CD14-positive monocyte (primary cell): ENCODE results near the gene PAPPA2. TPM values are rescaled to one million over a fixed set of nuclear protein-coding genes. Genes with fewer than 3 reads are reported as not detected.

Experiments used
- DNase-seq, 3 donors: peaks; one replicate each; pipeline ENCODE4 v3.0.0-alpha.2; 2011 to 2022
- H2AFZ ChIP-seq: 2 replicates; pipeline ENCODE4 v1.6.0; 2012; ENCODE audit warnings: mild to moderate bottlenecking, low read depth, low read length, inconsistent platforms; ENCODE audit not compliant: insufficient read depth, poor library complexity, severe bottlenecking
- H3K27ac ChIP-seq, 2 donors: 1 replicate in 1 of 2; 2 replicates in 1 of 2; pipeline ENCODE4 v1.5.1; 2012 to 2013; ENCODE audit warnings: low read length in 2 of 2, control low read depth in 1 of 2, inconsistent platforms in 1 of 2, low read depth in 1 of 2, mild to moderate bottlenecking in 1 of 2
- H3K27me3 ChIP-seq, 2 donors: one replicate each; pipeline versions ENCODE4 v1.6.0 to v1.6.1; 2011 to 2013; ENCODE audit warnings: low read length in 2 of 2; ENCODE audit not compliant: control insufficient read depth in 2 of 2, insufficient read depth in 2 of 2
- H3K36me3 ChIP-seq, 2 donors: replicated peaks in 1 of 2; 1 replicate in 1 of 2; 2 replicates in 1 of 2; pipeline versions ENCODE4 v1.5.1 to v1.6.1; 2012 to 2013; ENCODE audit warnings: low read length in 2 of 2, control low read depth in 1 of 2, inconsistent platforms in 1 of 2, mild to moderate bottlenecking in 1 of 2; ENCODE audit not compliant: insufficient read depth in 2 of 2, control insufficient read depth in 1 of 2
- H3K4me1 ChIP-seq, 2 donors: 1 replicate in 1 of 2; 2 replicates in 1 of 2; pipeline versions ENCODE4 v1.5.1 to v1.6.1; 2012 to 2013; ENCODE audit warnings: low read length in 2 of 2, control low read depth in 1 of 2, inconsistent platforms in 1 of 2, mild to moderate bottlenecking in 1 of 2, moderate library complexity in 1 of 2; ENCODE audit not compliant: insufficient read depth in 2 of 2, control insufficient read depth in 1 of 2
- H3K4me2 ChIP-seq: replicated peaks from 2 replicates; pipeline ENCODE3; 2012; ENCODE audit warnings: low read length, moderate library complexity, mild to moderate bottlenecking; ENCODE audit not compliant: poor library complexity, severe bottlenecking; ENCODE audit errors: extremely low read depth
- H3K4me3 ChIP-seq, 3 experiments: fragments of 200-600 bp in 1 of 3; sonication (generic) in 1 of 3; replicated peaks in 1 of 3; 1 replicate in 2 of 3; 2 replicates in 1 of 3; pipeline ENCODE4 v1.5.1; 2011 to 2013; ENCODE audit warnings: low read length in 3 of 3, mild to moderate bottlenecking in 3 of 3, control low read depth in 2 of 3, low read depth in 2 of 3, inconsistent platforms in 1 of 3, moderate library complexity in 1 of 3
- H3K79me2 ChIP-seq: 2 replicates; pipeline ENCODE4 v1.6.0; 2012; ENCODE audit warnings: mild to moderate bottlenecking, control low read depth, inconsistent platforms, low read length, moderate library complexity; ENCODE audit not compliant: insufficient read depth
- H3K9ac ChIP-seq: 2 replicates; pipeline ENCODE4 v1.6.0; 2017; ENCODE audit warnings: low read length, mild to moderate bottlenecking; ENCODE audit not compliant: insufficient read depth, poor library complexity, severe bottlenecking
- H3K9me3 ChIP-seq, 2 donors: replicated peaks in 1 of 2; 1 replicate in 1 of 2; 2 replicates in 1 of 2; pipeline versions ENCODE4 v1.5.1 to v1.6.1; 2012 to 2013; ENCODE audit warnings: low read length in 2 of 2, control low read depth in 1 of 2; ENCODE audit not compliant: control insufficient read depth in 1 of 2, insufficient read depth in 1 of 2
- H4K20me1 ChIP-seq: 2 replicates; pipeline ENCODE4 v1.6.0; 2012; ENCODE audit warnings: mild to moderate bottlenecking, low read length, control low read depth, moderate library complexity; ENCODE audit not compliant: insufficient read depth
- H3K27ac Mint-ChIP-seq, 7 donors: one replicate each; pipeline ENCODE4 v1.8.0; 2020; ENCODE audit warnings: mild to moderate bottlenecking in 7 of 7, mixed read lengths in 7 of 7, moderate library complexity in 6 of 7, inconsistent platforms in 2 of 7
- H3K27me3 Mint-ChIP-seq, 3 donors: one replicate each; pipeline ENCODE4 v1.8.0; 2021 to 2022; ENCODE audit warnings: low read depth in 3 of 3, mild to moderate bottlenecking in 3 of 3, mixed read lengths in 3 of 3, moderate library complexity in 3 of 3, inconsistent platforms in 1 of 3
- H3K36me3 Mint-ChIP-seq, 2 donors: one replicate each; pipeline ENCODE4 v1.8.0; 2020; ENCODE audit warnings: mixed read lengths in 2 of 2, inconsistent platforms in 1 of 2, mild to moderate bottlenecking in 1 of 2
- H3K4me1 Mint-ChIP-seq: one replicate; pipeline ENCODE4 v1.8.0; 2020; ENCODE audit warnings: mild to moderate bottlenecking, mixed read lengths
- H3K4me3 Mint-ChIP-seq, 2 donors: one replicate each; pipeline ENCODE4 v1.8.0; 2020; ENCODE audit warnings: mild to moderate bottlenecking in 2 of 2, mixed read lengths in 2 of 2, moderate library complexity in 1 of 2
- H3K9me3 Mint-ChIP-seq, 7 donors: one replicate each; pipeline ENCODE4 v1.8.0; 2020 to 2022; ENCODE audit warnings: mixed read lengths in 7 of 7, mild to moderate bottlenecking in 6 of 7, moderate library complexity in 6 of 7, inconsistent platforms in 2 of 7
- CTCF ChIP-seq: fragments of 200-600 bp; IDR thresholded peaks from one replicate; pipeline ENCODE4 v1.8.0; 2022; ENCODE audit warnings: antibody characterized with exemption, mild to moderate bottlenecking
- WGBS: methylation state at CpG from one replicate; pipeline ENCODE4 v1.1.5; 2013; ENCODE audit warnings: missing lambda C conversion rate; ENCODE audit not compliant: insufficient coverage; 5-methylcytosine and 5-hydroxymethylcytosine counted together
- intact Hi-C, 2 donors: fragments of 100-400 bp; cut with micrococcal nuclease; formaldehyde crosslinking; loops; one replicate each; pipeline versions ENCODE4 v1.15.0 to v1.15.1; 2023
- polyA plus RNA-seq, 3 donors: library from polyadenylated mRNA; depleted of rRNA in 1 of 3; unstranded in 2 of 3; stranded (reverse) in 1 of 3; fragments of 300-500 nt in 2 of 3; fragments of >200 nt in 1 of 3; fragmentation: Illumina TruSeq in 2 of 3; gene quantifications; 1 replicate in 2 of 3; 2 replicates in 1 of 3; pipeline ENCODE4 v1.2.3, GENCODE V29; 2012 to 2021

Gene PAPPA2
- polyA plus RNA-seq, 3 donors: not detected

GRCh38 chr1:176838276-176838995 is 375.5 kb downstream of the PAPPA2 start:
- intact Hi-C loops: no loop called here
- no peaks in the 10 kb centered on the region for H3K36me3 Mint-ChIP-seq
- Histone ChIP-seq H3K27me3 (no peaks in the 10 kb centered on the region), H3K79me2 (no peaks in the 10 kb centered on the region), H3K4me3 (no peak overlapping the region), H4K20me1 (no peaks in the 10 kb centered on the region), H3K9ac (no peak overlapping the region), H3K27ac (no peak overlapping the region), H3K36me3 (no peaks in the 10 kb centered on the region), H3K4me1 (no peaks in the 10 kb centered on the region), H2AFZ (no peak overlapping the region), H3K4me2 (no peak overlapping the region), H3K9me3 (no peaks in the 10 kb centered on the region)
- H3K4me3 Mint-ChIP-seq: no peak overlapping the region
- DNase-seq: no peak
- WGBS: 100% methylated on average over 1 of the region's 5 CpGs
- no peak for TF ChIP-seq CTCF
- no peaks in the 10 kb centered on the region for H3K27me3 Mint-ChIP-seq
- H3K4me1 Mint-ChIP-seq: no peaks in the 10 kb centered on the region
- H3K9me3 Mint-ChIP-seq: peaks cover 0 to 4% (median 0%) of the 10 kb centered on the region in 7 donors
- H3K27ac Mint-ChIP-seq: no peak overlapping the region

GRCh38 chr1:176839216-176839615 is 376.2 kb downstream of the PAPPA2 start:
- Histone ChIP-seq H3K9ac (no peak overlapping the region), H3K9me3 (no peaks in the 10 kb centered on the region), H3K4me3 (no peak overlapping the region), H3K36me3 (no peaks in the 10 kb centered on the region), H3K27me3 (no peaks in the 10 kb centered on the region), H3K4me1 (no peaks in the 10 kb centered on the region), H3K79me2 (no peaks in the 10 kb centered on the region), H3K27ac (no peak overlapping the region), H2AFZ (no peak overlapping the region), H3K4me2 (no peak overlapping the region), H4K20me1 (no peaks in the 10 kb centered on the region)
- 93% methylated on average over 2 of the region's 4 CpGs for WGBS
- DNase-seq: no peak
- intact Hi-C loops: no loop called here
- H3K36me3 Mint-ChIP-seq: no peaks in the 10 kb centered on the region
- H3K27me3 Mint-ChIP-seq: no peaks in the 10 kb centered on the region
- H3K4me3 Mint-ChIP-seq: no peak overlapping the region
- no peaks in the 10 kb centered on the region for H3K4me1 Mint-ChIP-seq
- no peak overlapping the region for H3K27ac Mint-ChIP-seq
- H3K9me3 Mint-ChIP-seq: peaks cover 0 to 4% (median 0%) of the 10 kb centered on the region in 7 donors
- no peak for TF ChIP-seq CTCF
